HepG2 (cell line): Measurements from ENCODE around the gene GABBR2. TPM values are rescaled to one million over a fixed set of nuclear protein-coding genes. Genes with fewer than 3 reads are reported as not detected.

ENCODE experiments used
- ATAC-seq: fragments of 200-7000 bp; cut with Tn5 transposase; 3 replicates; pipeline ENCODE4 v1.9.1; 2020; ENCODE audit warnings: mild to moderate bottlenecking, moderate library complexity
- BruUV-seq: library from RNA; stranded (reverse); fragments of 400-500 nt; replicated peaks from 2 replicates; lab custom pipeline; 2021; lab: Mats Ljungman, UMichigan
- CTCF ChIA-PET: fragments of 300-600 bp; formaldehyde crosslinking; extraction: SDS; loops from one replicate; lab custom pipeline; 2021; ENCODE audit warnings: low total read pairs, inconsistent platforms, low intra/inter-chr PET ratio; lab: Yijun Ruan, JAX
- POLR2A ChIA-PET: fragments of 350-600 bp; sonication (Branson Sonifier 250); formaldehyde crosslinking; loops from one replicate; lab custom pipeline; 2020; ENCODE audit warnings: antibody characterized with exemption, inconsistent platforms; lab: Yijun Ruan, JAX
- DNase-seq: peaks from one replicate; pipeline ENCODE4 v3.0.0-alpha.2; 2015; ENCODE audit warnings: low spot score
- FAIRE-seq: peaks from 3 replicates; lab custom pipeline; 2011; peaks lifted over from hg19 to GRCh38; lab: Jason Lieb, UNC
- H2AFZ ChIP-seq: one replicate; pipeline ENCODE4 v1.6.1; 2011; ENCODE audit warnings: low read length, inconsistent platforms
- H3K27ac ChIP-seq: fragments of 300-600 bp; 3 replicates; pipeline ENCODE4 v1.8.0; 2011; ENCODE audit warnings: mixed run types, mild to moderate bottlenecking, mixed read lengths, low read length, inconsistent platforms; ENCODE audit not compliant: insufficient read depth; ENCODE audit errors: extremely low read length
- H3K27me3 ChIP-seq, 2 experiments: fragments of 200-600 bp in 1 of 2; 2 replicates in 1 of 2; 3 replicates in 1 of 2; pipeline versions ENCODE4 v1.6.0 to v1.8.0; 2011; ENCODE audit warnings: low read length in 2 of 2, mild to moderate bottlenecking in 2 of 2, moderate library complexity in 2 of 2, inconsistent platforms in 1 of 2; ENCODE audit not compliant: insufficient read depth in 2 of 2, control insufficient read depth in 1 of 2
- H3K36me3 ChIP-seq, 2 experiments: fragments of 200-600 bp in 1 of 2; replicated peaks in 1 of 2; 2 replicates in 1 of 2; 3 replicates in 1 of 2; pipeline versions ENCODE4 v1.5.1 to v1.8.0; 2011; ENCODE audit warnings: low read length in 2 of 2, inconsistent platforms in 1 of 2; ENCODE audit not compliant: insufficient read depth in 2 of 2, control insufficient read depth in 1 of 2
- H3K4me1 ChIP-seq: 2 replicates; pipeline ENCODE4 v1.5.1; 2012; ENCODE audit warnings: low read length, inconsistent platforms; ENCODE audit not compliant: insufficient read depth
- H3K4me2 ChIP-seq: 2 replicates; pipeline ENCODE4 v1.6.0; 2011; ENCODE audit warnings: low read depth, low read length, inconsistent platforms
- H3K4me3 ChIP-seq, 3 experiments: fragments of 200-600 bp in 1 of 3; sonication (generic), shearing (Covaris generic) in 1 of 3; replicated peaks in 1 of 3; 2 replicates each; pipeline ENCODE4 v1.5.1; 2011 to 2016; ENCODE audit warnings: low read length in 3 of 3, inconsistent platforms in 2 of 3, low read depth in 2 of 3, mild to moderate bottlenecking in 2 of 3, control low read depth in 1 of 3, mixed read lengths in 1 of 3; ENCODE audit not compliant: insufficient read depth in 1 of 3
- H3K79me2 ChIP-seq: one replicate; pipeline ENCODE4 v1.6.1; 2011; ENCODE audit warnings: low read length, inconsistent platforms; ENCODE audit not compliant: insufficient read depth
- H3K9ac ChIP-seq: 2 replicates; pipeline ENCODE4 v1.6.0; 2011; ENCODE audit warnings: mild to moderate bottlenecking, low read depth, low read length, inconsistent platforms; ENCODE audit not compliant: insufficient read depth
- H3K9me3 ChIP-seq: 2 replicates; pipeline ENCODE4 v1.5.1; 2012; ENCODE audit warnings: mild to moderate bottlenecking, low read length
- H4K20me1 ChIP-seq: 2 replicates; pipeline ENCODE4 v1.6.0; 2011; ENCODE audit warnings: inconsistent platforms, mild to moderate bottlenecking, low read length, moderate library complexity; ENCODE audit not compliant: insufficient read depth
- AHR ChIP-seq: IDR thresholded peaks from 2 replicates; pipeline ENCODE4 v1.6.1; 2018; ENCODE audit warnings: missing genetic modification reagents, missing compliant biosample characterization
- JDP2 ChIP-seq: sonication (generic); formaldehyde crosslinking; IDR thresholded peaks from 2 replicates; pipeline ENCODE4 v1.8.1; 2022; ENCODE audit warnings: missing genetic modification reagents, borderline replicate concordance
- MATR3 ChIP-seq: sonication (generic); formaldehyde crosslinking; IDR thresholded peaks from 2 replicates; pipeline ENCODE4 v1.4.0; 2020; ENCODE audit warnings: missing genetic modification reagents
- NONO ChIP-seq, 2 experiments: fragments of 450-650 bp in 1 of 2; sonication (generic) in 1 of 2; formaldehyde crosslinking in 1 of 2; IDR thresholded peaks in 1 of 2; conservative IDR thresholded peaks in 1 of 2; 2 replicates each; pipeline versions ENCODE4 v1.6.1 to v1.8.0; 2017 to 2022; ENCODE audit warnings: mild to moderate bottlenecking in 1 of 2, missing genetic modification reagents in 1 of 2, moderate library complexity in 1 of 2
- TGIF2 ChIP-seq: IDR thresholded peaks from 2 replicates; pipeline ENCODE4 v1.6.1; 2016; ENCODE audit warnings: control low read depth, missing compliant biosample characterization
- ZFP82 ChIP-seq: sonication (generic); formaldehyde crosslinking; IDR thresholded peaks from 2 replicates; pipeline ENCODE4 v1.5.1; 2020; ENCODE audit warnings: mild to moderate bottlenecking, missing genetic modification reagents, borderline replicate concordance
- ZNF484 ChIP-seq: sonication (generic); formaldehyde crosslinking; IDR thresholded peaks from 2 replicates; pipeline ENCODE4 v1.5.1; 2020; ENCODE audit warnings: mild to moderate bottlenecking, low read depth, missing genetic modification reagents, borderline replicate concordance
- ZNF598 ChIP-seq: sonication (generic); formaldehyde crosslinking; IDR thresholded peaks from 2 replicates; pipeline ENCODE4 v1.5.1; 2020; ENCODE audit warnings: mild to moderate bottlenecking, missing genetic modification reagents, borderline replicate concordance
- in situ Hi-C: cut with HindIII; loops from 2 replicates; pipeline ENCODE4 v1.10.0; 2017; ENCODE audit warnings: low pct_unique_long_range_greater_than_20kb; ENCODE audit not compliant: extremely low pct_ligation_motif_present
- intact Hi-C: fragments of 100-400 bp; cut with micrococcal nuclease; formaldehyde crosslinking; loops from one replicate; pipeline ENCODE4 v1.10.0; 2022; ENCODE audit not compliant: unreplicated experiment
- polyA plus RNA-seq, 8 experiments: library from polyadenylated mRNA; depleted of rRNA in 3 of 8; stranded (reverse) in 7 of 8; unstranded in 1 of 8; fragments of >200 nt; fragmentation: Illumina TruSeq in 4 of 8; extraction: Trizol in 4 of 8; gene quantifications; 2 replicates each; pipeline versions ENCODE4 v1.2.1 to v1.2.3, GENCODE V29; 2011 to 2016; ENCODE audit warnings: low read depth in 4 of 8, missing spikeins in 1 of 8, mixed read lengths in 1 of 8; ENCODE audit not compliant: insufficient read depth in 1 of 8
- total RNA-seq, 5 experiments: library from RNA; depleted of rRNA; stranded (reverse); fragments of >200 nt; fragmentation: Illumina TruSeq; extraction: Trizol; gene quantifications; 2 replicates each; pipeline ENCODE4 v1.2.3, GENCODE V29; 2016; ENCODE audit warnings: low read depth in 1 of 5
- TF ChIP-seq, protein P1 (sequence below): IDR thresholded peaks from 2 replicates; pipeline ENCODE4 v1.6.1; 2016; ENCODE audit warnings: mild to moderate bottlenecking, missing biosample characterization, missing genetic modification reagents
- TF ChIP-seq, protein P2 (sequence below): sonication (generic); formaldehyde crosslinking; IDR thresholded peaks from 2 replicates; pipeline ENCODE4 v1.5.1; 2020; ENCODE audit warnings: mild to moderate bottlenecking, missing genetic modification reagents, moderate library complexity
- TF ChIP-seq, protein P3 (sequence below): sonication (generic); formaldehyde crosslinking; IDR thresholded peaks from 2 replicates; pipeline ENCODE4 v1.4.0; 2020; ENCODE audit warnings: mild to moderate bottlenecking, missing genetic modification reagents
- TF ChIP-seq, protein P4 (sequence below): sonication (generic); formaldehyde crosslinking; IDR thresholded peaks from 2 replicates; pipeline ENCODE4 v1.4.0; 2020; ENCODE audit warnings: mild to moderate bottlenecking, missing genetic modification reagents, borderline replicate concordance
- TF ChIP-seq, protein P5 (sequence below): sonication (generic); formaldehyde crosslinking; IDR thresholded peaks from 2 replicates; pipeline ENCODE4 v1.4.0; 2020; ENCODE audit warnings: missing genetic modification reagents

The GABBR2 gene
- total and polyA plus RNA-seq, 2 of the 13 experiments (the other 11 are each of a cell fraction or from before 2014, with no cell fraction given), result 0.02 TPM; not detected in 1

DNA sequence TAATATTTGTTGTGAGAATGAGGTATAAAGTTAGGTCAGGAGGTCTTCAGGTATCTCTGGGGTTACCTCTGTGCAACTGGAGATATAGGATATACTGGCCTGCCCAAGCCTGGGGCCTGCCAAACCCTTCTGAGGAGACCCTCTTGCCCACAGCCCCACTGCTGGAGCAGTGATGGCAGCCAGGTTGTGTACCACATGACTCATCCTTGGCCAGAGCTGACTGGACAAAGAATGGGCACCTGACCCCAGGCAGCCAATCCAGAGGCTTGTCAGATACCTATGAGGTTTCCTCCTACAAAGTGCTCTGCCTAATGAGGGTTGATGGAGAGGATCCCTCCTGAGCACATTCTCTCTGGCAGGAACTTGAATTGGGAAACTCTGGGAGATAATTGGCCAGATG lies 397.2 kb downstream of the GABBR2 start:
- no peak overlapping the region for H3K27ac ChIP-seq
- H3K9me3 ChIP-seq, result no peaks in the 10 kb centered on the region
- no peaks in the 10 kb centered on the region for H4K20me1 ChIP-seq
- no peak for FAIRE-seq
- H2AFZ ChIP-seq, result no peak overlapping the region
- H3K4me1 ChIP-seq, result no peaks in the 10 kb centered on the region
- TF ChIP-seq, protein P1, sequence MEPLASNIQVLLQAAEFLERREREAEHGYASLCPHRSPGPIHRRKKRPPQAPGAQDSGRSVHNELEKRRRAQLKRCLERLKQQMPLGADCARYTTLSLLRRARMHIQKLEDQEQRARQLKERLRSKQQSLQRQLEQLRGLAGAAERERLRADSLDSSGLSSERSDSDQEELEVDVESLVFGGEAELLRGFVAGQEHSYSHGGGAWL (CRISPR knock-in tag), result no peak
- no peak for TF ChIP-seq ZFP82 (CRISPR knock-in tag)
- TF ChIP-seq, protein P2, sequence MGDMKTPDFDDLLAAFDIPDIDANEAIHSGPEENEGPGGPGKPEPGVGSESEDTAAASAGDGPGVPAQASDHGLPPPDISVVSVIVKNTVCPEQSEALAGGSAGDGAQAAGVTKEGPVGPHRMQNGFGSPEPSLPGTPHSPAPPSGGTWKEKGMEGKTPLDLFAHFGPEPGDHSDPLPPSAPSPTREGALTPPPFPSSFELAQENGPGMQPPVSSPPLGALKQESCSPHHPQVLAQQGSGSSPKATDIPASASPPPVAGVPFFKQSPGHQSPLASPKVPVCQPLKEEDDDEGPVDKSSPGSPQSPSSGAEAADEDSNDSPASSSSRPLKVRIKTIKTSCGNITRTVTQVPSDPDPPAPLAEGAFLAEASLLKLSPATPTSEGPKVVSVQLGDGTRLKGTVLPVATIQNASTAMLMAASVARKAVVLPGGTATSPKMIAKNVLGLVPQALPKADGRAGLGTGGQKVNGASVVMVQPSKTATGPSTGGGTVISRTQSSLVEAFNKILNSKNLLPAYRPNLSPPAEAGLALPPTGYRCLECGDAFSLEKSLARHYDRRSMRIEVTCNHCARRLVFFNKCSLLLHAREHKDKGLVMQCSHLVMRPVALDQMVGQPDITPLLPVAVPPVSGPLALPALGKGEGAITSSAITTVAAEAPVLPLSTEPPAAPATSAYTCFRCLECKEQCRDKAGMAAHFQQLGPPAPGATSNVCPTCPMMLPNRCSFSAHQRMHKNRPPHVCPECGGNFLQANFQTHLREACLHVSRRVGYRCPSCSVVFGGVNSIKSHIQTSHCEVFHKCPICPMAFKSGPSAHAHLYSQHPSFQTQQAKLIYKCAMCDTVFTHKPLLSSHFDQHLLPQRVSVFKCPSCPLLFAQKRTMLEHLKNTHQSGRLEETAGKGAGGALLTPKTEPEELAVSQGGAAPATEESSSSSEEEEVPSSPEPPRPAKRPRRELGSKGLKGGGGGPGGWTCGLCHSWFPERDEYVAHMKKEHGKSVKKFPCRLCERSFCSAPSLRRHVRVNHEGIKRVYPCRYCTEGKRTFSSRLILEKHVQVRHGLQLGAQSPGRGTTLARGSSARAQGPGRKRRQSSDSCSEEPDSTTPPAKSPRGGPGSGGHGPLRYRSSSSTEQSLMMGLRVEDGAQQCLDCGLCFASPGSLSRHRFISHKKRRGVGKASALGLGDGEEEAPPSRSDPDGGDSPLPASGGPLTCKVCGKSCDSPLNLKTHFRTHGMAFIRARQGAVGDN, result no peak
- no peak for TF ChIP-seq MATR3 (CRISPR knock-in tag)
- TF ChIP-seq NONO (IDR thresholded peaks at IDR 0.05), result no peak
- no peak for TF ChIP-seq NONO (CRISPR knock-in tag; conservative IDR thresholded peaks at IDR 0.05)
- TF ChIP-seq, protein P3, sequence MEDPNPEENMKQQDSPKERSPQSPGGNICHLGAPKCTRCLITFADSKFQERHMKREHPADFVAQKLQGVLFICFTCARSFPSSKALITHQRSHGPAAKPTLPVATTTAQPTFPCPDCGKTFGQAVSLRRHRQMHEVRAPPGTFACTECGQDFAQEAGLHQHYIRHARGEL, result no peak
- no peak for TF ChIP-seq JDP2 (CRISPR knock-in tag)
- TF ChIP-seq, protein P4, sequence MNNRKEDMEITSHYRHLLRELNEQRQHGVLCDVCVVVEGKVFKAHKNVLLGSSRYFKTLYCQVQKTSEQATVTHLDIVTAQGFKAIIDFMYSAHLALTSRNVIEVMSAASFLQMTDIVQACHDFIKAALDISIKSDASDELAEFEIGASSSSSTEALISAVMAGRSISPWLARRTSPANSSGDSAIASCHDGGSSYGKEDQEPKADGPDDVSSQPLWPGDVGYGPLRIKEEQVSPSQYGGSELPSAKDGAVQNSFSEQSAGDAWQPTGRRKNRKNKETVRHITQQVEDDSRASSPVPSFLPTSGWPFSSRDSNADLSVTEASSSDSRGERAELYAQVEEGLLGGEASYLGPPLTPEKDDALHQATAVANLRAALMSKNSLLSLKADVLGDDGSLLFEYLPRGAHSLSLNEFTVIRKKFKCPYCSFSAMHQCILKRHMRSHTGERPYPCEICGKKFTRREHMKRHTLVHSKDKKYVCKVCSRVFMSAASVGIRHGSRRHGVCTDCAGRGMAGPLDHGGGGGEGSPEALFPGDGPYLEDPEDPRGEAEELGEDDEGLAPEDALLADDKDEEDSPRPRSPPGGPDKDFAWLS, result no peak
- TF ChIP-seq ZNF598 (CRISPR knock-in tag), result no peak
- TF ChIP-seq, protein P5, sequence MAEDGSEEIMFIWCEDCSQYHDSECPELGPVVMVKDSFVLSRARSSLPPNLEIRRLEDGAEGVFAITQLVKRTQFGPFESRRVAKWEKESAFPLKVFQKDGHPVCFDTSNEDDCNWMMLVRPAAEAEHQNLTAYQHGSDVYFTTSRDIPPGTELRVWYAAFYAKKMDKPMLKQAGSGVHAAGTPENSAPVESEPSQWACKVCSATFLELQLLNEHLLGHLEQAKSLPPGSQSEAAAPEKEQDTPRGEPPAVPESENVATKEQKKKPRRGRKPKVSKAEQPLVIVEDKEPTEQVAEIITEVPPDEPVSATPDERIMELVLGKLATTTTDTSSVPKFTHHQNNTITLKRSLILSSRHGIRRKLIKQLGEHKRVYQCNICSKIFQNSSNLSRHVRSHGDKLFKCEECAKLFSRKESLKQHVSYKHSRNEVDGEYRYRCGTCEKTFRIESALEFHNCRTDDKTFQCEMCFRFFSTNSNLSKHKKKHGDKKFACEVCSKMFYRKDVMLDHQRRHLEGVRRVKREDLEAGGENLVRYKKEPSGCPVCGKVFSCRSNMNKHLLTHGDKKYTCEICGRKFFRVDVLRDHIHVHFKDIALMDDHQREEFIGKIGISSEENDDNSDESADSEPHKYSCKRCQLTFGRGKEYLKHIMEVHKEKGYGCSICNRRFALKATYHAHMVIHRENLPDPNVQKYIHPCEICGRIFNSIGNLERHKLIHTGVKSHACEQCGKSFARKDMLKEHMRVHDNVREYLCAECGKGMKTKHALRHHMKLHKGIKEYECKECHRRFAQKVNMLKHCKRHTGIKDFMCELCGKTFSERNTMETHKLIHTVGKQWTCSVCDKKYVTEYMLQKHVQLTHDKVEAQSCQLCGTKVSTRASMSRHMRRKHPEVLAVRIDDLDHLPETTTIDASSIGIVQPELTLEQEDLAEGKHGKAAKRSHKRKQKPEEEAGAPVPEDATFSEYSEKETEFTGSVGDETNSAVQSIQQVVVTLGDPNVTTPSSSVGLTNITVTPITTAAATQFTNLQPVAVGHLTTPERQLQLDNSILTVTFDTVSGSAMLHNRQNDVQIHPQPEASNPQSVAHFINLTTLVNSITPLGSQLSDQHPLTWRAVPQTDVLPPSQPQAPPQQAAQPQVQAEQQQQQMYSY, result no peak
- no peak for TF ChIP-seq ZNF484 (CRISPR knock-in tag)
- no peak for TF ChIP-seq AHR (CRISPR knock-in tag)
- TF ChIP-seq TGIF2 (CRISPR knock-in tag), result no peak
- BruUV-seq, result no TSS peak
- no peaks in the 10 kb centered on the region for H3K36me3 ChIP-seq
- no peaks in the 10 kb centered on the region for H3K79me2 ChIP-seq
- DNase-seq, result no peak
- no peak overlapping the region for H3K9ac ChIP-seq
- no peak for ATAC-seq
- intact Hi-C loops (no loop called here), in situ Hi-C loops (loop anchor here (10.0 kb wide), 1 partner anchor 393 kb away; the partner anchor contains the start of gene GABBR2)
- CTCF ChIA-PET, result no interaction called here
- H3K4me2 ChIP-seq, result no peak overlapping the region
- H3K4me3 ChIP-seq, result no peak overlapping the region
- H3K27me3 ChIP-seq, result peaks cover 0 to 5% of the 10 kb centered on the region in 2 experiments; a peak in 4 of 5 replicates
- POLR2A ChIA-PET, result no interaction called here
